ENCODE measurements around the gene HOOK1. TPM values are rescaled to one million over a fixed set of nuclear protein-coding genes. Genes with fewer than 3 reads are reported as not detected.

HOOK1 gene
- total RNA-seq, 2 experiments from 2014 or later = not detected

GRCh38 chr1:59766227-59766855, 48.4 kb upstream of the HOOK1 start:
- no peak for DNase-seq (ENCODE audit: low spot score)
- H3K9me2 ChIP-seq (ENCODE audit: insufficient read depth, low read length) = no peaks in the 10 kb centered on the region
- POLR2A ChIA-PET = no interaction called here
- TF ChIP-seq EZH2phosphoT487 (IDR thresholded peaks at IDR 0.05; ENCODE audit: borderline replicate concordance, low read depth, low read length) (no peak), CTCF (conservative IDR thresholded peaks at IDR 0.05; ENCODE audit: low read length) (no peak)
- no peak overlapping the region for H3K27ac ChIP-seq (ENCODE audit: low read depth, low read length, poor library complexity, severe bottlenecking)
- H3K36me3 ChIP-seq (ENCODE audit: insufficient read depth, low read length) = no peaks in the 10 kb centered on the region
- no peaks in the 10 kb centered on the region for H3K4me1 ChIP-seq (ENCODE audit: insufficient read depth, low read length, poor library complexity, severe bottlenecking)
- no peak overlapping the region for H2AFZ ChIP-seq (ENCODE audit: low read length)
- no peak overlapping the region for H3K4me3 ChIP-seq (ENCODE audit: low read depth, low read length, poor library complexity, severe bottlenecking)
- CTCF ChIA-PET (ENCODE audit: unreplicated experiment) = no interaction called here
- no TSS peak for BruUV-seq (replicated peaks)
- intact Hi-C loops (cut with micrococcal nuclease; ENCODE audit: unreplicated experiment) = no loop called here
- H3K9me3 ChIP-seq (ENCODE audit: low read length) = no peaks in the 10 kb centered on the region
- H4K20me1 ChIP-seq (ENCODE audit: insufficient read depth, low read length) = no peaks in the 10 kb centered on the region
- no peak overlapping the region for H3K4me2 ChIP-seq (ENCODE audit: low read length)
- no peaks in the 10 kb centered on the region for H3K79me2 ChIP-seq (ENCODE audit: insufficient read depth, low read depth, low read length)

GRCh38 chr1:59767119-59767518, 47.6 kb upstream of the HOOK1 start:
- Histone ChIP-seq H3K27ac (ENCODE audit: low read depth, low read length, poor library complexity, severe bottlenecking) (no peak overlapping the region), H3K9me3 (ENCODE audit: low read length) (no peaks in the 10 kb centered on the region), H3K4me2 (ENCODE audit: low read length) (no peak overlapping the region), H2AFZ (ENCODE audit: low read length) (no peak overlapping the region), H3K4me1 (ENCODE audit: insufficient read depth, low read length, poor library complexity, severe bottlenecking) (no peaks in the 10 kb centered on the region), H4K20me1 (ENCODE audit: insufficient read depth, low read length) (no peaks in the 10 kb centered on the region), H3K4me3 (ENCODE audit: low read depth, low read length, poor library complexity, severe bottlenecking) (no peak overlapping the region), H3K36me3 (ENCODE audit: insufficient read depth, low read length) (no peaks in the 10 kb centered on the region), H3K9me2 (ENCODE audit: insufficient read depth, low read length) (no peaks in the 10 kb centered on the region), H3K79me2 (ENCODE audit: insufficient read depth, low read depth, low read length) (no peaks in the 10 kb centered on the region)
- intact Hi-C loops (cut with micrococcal nuclease; ENCODE audit: unreplicated experiment) = no loop called here
- DNase-seq (ENCODE audit: low spot score) = no peak
- ChIA-PET POLR2A (no interaction called here), CTCF (ENCODE audit: unreplicated experiment) (no interaction called here)
- BruUV-seq (replicated peaks) = no TSS peak
- TF ChIP-seq EZH2phosphoT487 (IDR thresholded peaks at IDR 0.05; ENCODE audit: borderline replicate concordance, low read depth, low read length) = no peak
- TF ChIP-seq CTCF (conservative IDR thresholded peaks at IDR 0.05; ENCODE audit: low read length) = no peak

- no peaks in the 10 kb centered on the region for H3K9me3 ChIP-seq (ENCODE audit: low read length)
- POLR2A ChIA-PET = no interaction called here
- no peak for TF ChIP-seq EZH2phosphoT487 (IDR thresholded peaks at IDR 0.05; ENCODE audit: borderline replicate concordance, low read depth, low read length)
- TF ChIP-seq CTCF (conservative IDR thresholded peaks at IDR 0.05; ENCODE audit: low read length) = no peak
These were observed 45.7 kb upstream of the HOOK1 start for GRCh38 chr1:59768792-59769735.

More at GRCh38 chr1:59768792-59769735, 45.7 kb upstream of the HOOK1 start:
- no peaks in the 10 kb centered on the region for H3K79me2 ChIP-seq (ENCODE audit: insufficient read depth, low read depth, low read length)
- H3K4me3 ChIP-seq (ENCODE audit: low read depth, low read length, poor library complexity, severe bottlenecking) = no peak overlapping the region
- H2AFZ ChIP-seq (ENCODE audit: low read length) = no peak overlapping the region
- CTCF ChIA-PET (ENCODE audit: unreplicated experiment) = no interaction called here
- no peaks in the 10 kb centered on the region for H3K4me1 ChIP-seq (ENCODE audit: insufficient read depth, low read length, poor library complexity, severe bottlenecking)
- no peaks in the 10 kb centered on the region for H3K9me2 ChIP-seq (ENCODE audit: insufficient read depth, low read length)
- no peak overlapping the region for H3K27ac ChIP-seq (ENCODE audit: low read depth, low read length, poor library complexity, severe bottlenecking)
- no peaks in the 10 kb centered on the region for H3K36me3 ChIP-seq (ENCODE audit: insufficient read depth, low read length)
- BruUV-seq (replicated peaks) = no TSS peak
- H3K4me2 ChIP-seq (ENCODE audit: low read length) = no peak overlapping the region
- H4K20me1 ChIP-seq (ENCODE audit: insufficient read depth, low read length) = no peaks in the 10 kb centered on the region
- DNase-seq (ENCODE audit: low spot score) = no peak
- intact Hi-C loops (cut with micrococcal nuclease; ENCODE audit: unreplicated experiment) = no loop called here

Measured in OCI-LY7 (cell line).